A673 (cell line): ENCODE data around the gene SLC6A12. TPM values are rescaled to one million over a fixed set of nuclear protein-coding genes. Genes with fewer than 3 reads are reported as not detected.
A peak's percentile ranks its signal among the peaks of the same experiment; 100 is the strongest.

Source experiments
- BruUV-seq: library from RNA; stranded (reverse); fragments of 400-500 nt; replicated peaks from 2 replicates; lab custom pipeline; 2021; lab: Mats Ljungman, UMichigan
- CTCF ChIA-PET: fragments of 300-600 bp; sonication (Branson Sonifier 250); formaldehyde crosslinking; loops from one replicate; lab custom pipeline; 2022; ENCODE audit warnings: antibody characterized with exemption; lab: Charles Lee
- POLR2A ChIA-PET: fragments of 300-600 bp; sonication (Branson Sonifier 250); formaldehyde crosslinking; loops from one replicate; lab custom pipeline; 2022; ENCODE audit warnings: antibody characterized with exemption; ENCODE audit not compliant: low non-redundant PET; lab: Charles Lee
- DNase-seq: peaks from one replicate; pipeline ENCODE4 v3.0.0-alpha.2; 2015; ENCODE audit warnings: low spot score
- H3K27ac ChIP-seq: fragments of 200-600 bp; sonication (generic); 2 replicates; pipeline ENCODE4 v1.5.1; 2016; ENCODE audit warnings: mixed run types, low read depth, mild to moderate bottlenecking, mixed read lengths, antibody characterized with exemption, low read length; ENCODE audit not compliant: poor library complexity, severe bottlenecking
- H3K27me3 ChIP-seq: fragments of 200-600 bp; sonication (generic); replicated peaks from 2 replicates; pipeline ENCODE4 v1.6.1; 2017; ENCODE audit warnings: mixed run types, low read depth, mild to moderate bottlenecking, mixed read lengths, antibody characterized with exemption, low read length; ENCODE audit not compliant: insufficient read depth, poor library complexity
- H3K36me3 ChIP-seq: fragments of 200-600 bp; sonication (generic); 2 replicates; pipeline ENCODE4 v1.6.1; 2016; ENCODE audit warnings: mixed run types, mild to moderate bottlenecking, mixed read lengths, antibody characterized with exemption, low read length; ENCODE audit not compliant: insufficient read depth, poor library complexity, severe bottlenecking
- H3K4me1 ChIP-seq: fragments of 200-600 bp; sonication (generic); 2 replicates; pipeline ENCODE4 v1.6.1; 2017; ENCODE audit warnings: mixed run types, mild to moderate bottlenecking, mixed read lengths, antibody characterized with exemption, low read length; ENCODE audit not compliant: insufficient read depth, poor library complexity, severe bottlenecking
- H3K4me3 ChIP-seq: fragments of 200-600 bp; sonication (generic); 2 replicates; pipeline ENCODE4 v1.5.1; 2016; ENCODE audit warnings: low read depth, mixed run types, mild to moderate bottlenecking, mixed read lengths, low read length; ENCODE audit not compliant: poor library complexity, severe bottlenecking
- H3K9me3 ChIP-seq: fragments of 200-600 bp; sonication (generic); 2 replicates; pipeline ENCODE4 v1.6.1; 2016; ENCODE audit warnings: mixed run types, low read depth, mild to moderate bottlenecking, mixed read lengths, antibody characterized with exemption, low read length; ENCODE audit not compliant: poor library complexity, severe bottlenecking
- CTCF ChIP-seq: fragments of 300-800, 200-600 bp; sonication (generic); conservative IDR thresholded peaks from 2 replicates; pipeline ENCODE4 v1.5.1; 2017; ENCODE audit warnings: low read depth, mild to moderate bottlenecking, antibody characterized with exemption, low read length, moderate library complexity, mixed read lengths
- EZH2 ChIP-seq: fragments of 200-600 bp; sonication (generic); IDR thresholded peaks from 2 replicates; pipeline ENCODE4 v1.6.1; 2017; ENCODE audit warnings: borderline replicate concordance, low read depth, mild to moderate bottlenecking, mixed read lengths, antibody characterized with exemption, low read length; ENCODE audit not compliant: poor library complexity, severe bottlenecking
- intact Hi-C: fragments of 100-400 bp; cut with micrococcal nuclease; formaldehyde crosslinking; loops from one replicate; pipeline ENCODE4 v1.10.0; 2022; ENCODE audit not compliant: unreplicated experiment
- total RNA-seq: library from RNA; stranded (reverse); gene quantifications from 2 replicates; pipeline ENCODE4 v1.2.3, GENCODE V29; 2021

Gene SLC6A12
- total RNA-seq, 1 experiment from 2014 or later, result not detected

DNA sequence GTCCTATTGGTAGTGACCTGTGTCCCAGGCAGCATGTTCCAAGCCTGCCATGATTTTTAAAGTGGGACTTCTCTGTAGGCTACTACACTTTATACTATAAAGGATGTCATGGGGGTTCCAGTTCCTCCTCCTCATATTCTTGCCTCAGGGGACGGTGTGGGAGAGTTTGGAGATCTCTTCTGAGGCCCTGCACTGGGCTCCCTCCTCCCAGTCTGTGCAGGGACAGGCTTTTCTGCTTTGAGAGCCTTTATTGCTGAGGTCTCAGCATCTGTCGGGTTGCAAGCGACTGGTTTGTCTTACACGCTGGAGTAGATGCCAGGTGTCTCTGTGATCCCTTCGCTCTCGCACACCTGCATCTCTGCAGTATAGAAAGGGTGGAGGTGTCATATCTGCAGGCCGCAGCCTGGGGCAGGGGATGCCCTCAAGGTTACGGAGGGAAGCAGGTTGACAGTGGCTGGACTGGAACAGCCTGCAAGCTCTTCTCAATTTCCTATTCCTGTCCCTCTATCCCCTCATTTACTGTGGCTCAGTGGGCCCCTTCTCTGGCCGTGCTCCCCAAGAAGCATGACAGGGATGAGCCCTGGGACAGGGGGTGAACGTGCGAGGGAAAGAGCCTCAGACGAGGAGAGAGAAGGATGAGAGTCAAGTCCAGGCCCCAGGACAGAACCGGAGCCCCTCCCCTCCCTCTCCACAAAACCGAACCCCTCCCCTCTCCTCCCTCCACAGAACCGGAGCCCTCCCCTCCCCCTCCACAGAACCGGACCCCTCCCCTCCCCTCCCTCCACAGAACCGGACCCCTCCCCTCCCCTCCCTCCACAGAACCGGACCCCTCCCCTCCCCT is 51.3 kb downstream of the SLC6A12 start:
- no peak overlapping the region for H3K4me3 ChIP-seq
- CTCF ChIA-PET, result no interaction called here
- no peaks in the 10 kb centered on the region for H3K4me1 ChIP-seq
- POLR2A ChIA-PET, result no interaction called here
- BruUV-seq, result no TSS peak
- DNase-seq, result peak; percentile 56
- H3K9me3 ChIP-seq, result no peaks in the 10 kb centered on the region
- intact Hi-C loops, result no loop called here
- no peaks in the 10 kb centered on the region for H3K36me3 ChIP-seq
- H3K27me3 ChIP-seq, result no peaks in the 10 kb centered on the region
- no peak for TF ChIP-seq EZH2
- H3K27ac ChIP-seq, result no peak overlapping the region

DNA sequence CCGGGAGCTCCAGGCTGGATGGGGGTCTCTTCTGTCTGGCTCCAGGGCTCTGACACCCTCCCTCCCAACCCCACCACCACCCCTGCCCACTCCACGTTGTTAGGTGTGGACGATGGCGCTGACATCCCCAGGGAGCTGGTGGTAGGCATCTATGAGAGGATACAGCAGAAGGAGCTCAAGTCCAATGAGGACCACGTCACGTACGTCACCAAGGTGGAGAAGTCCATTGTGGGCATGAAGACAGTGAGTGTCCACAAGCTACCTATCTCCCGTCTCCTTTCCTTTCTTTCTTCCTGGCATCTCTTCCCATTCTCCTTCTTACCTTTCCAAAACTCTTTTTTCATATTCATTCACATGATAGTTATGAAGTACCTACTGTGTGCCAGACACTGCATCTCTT is 52.1 kb downstream of the SLC6A12 start:
- no peaks in the 10 kb centered on the region for H3K27me3 ChIP-seq
- TF ChIP-seq EZH2 (no peak), CTCF (no peak)
- intact Hi-C loops, result no loop called here
- no peak overlapping the region for H3K4me3 ChIP-seq
- POLR2A ChIA-PET, result no interaction called here
- H3K9me3 ChIP-seq, result no peaks in the 10 kb centered on the region
- no peaks in the 10 kb centered on the region for H3K36me3 ChIP-seq
- no peaks in the 10 kb centered on the region for H3K4me1 ChIP-seq
- no TSS peak for BruUV-seq
- no peak overlapping the region for H3K27ac ChIP-seq
- DNase-seq, result no peak
- CTCF ChIA-PET, result no interaction called here

- no peaks in the 10 kb centered on the region for H3K9me3 ChIP-seq
- BruUV-seq, result no TSS peak
- H3K27ac ChIP-seq, result no peak overlapping the region
- no peaks in the 10 kb centered on the region for H3K36me3 ChIP-seq
- no peak overlapping the region for H3K4me3 ChIP-seq
- ChIA-PET POLR2A (no interaction called here), CTCF (no interaction called here)
- TF ChIP-seq EZH2 (no peak), CTCF (no peak)
- no peak for DNase-seq
- intact Hi-C loops, result no loop called here
- no peaks in the 10 kb centered on the region for H3K27me3 ChIP-seq
- no peaks in the 10 kb centered on the region for H3K4me1 ChIP-seq
Observed at GRCh38 chr12:160858-161257, 53.1 kb downstream of the SLC6A12 start.
